ENCODE results near the gene CDH4.

DNA sequence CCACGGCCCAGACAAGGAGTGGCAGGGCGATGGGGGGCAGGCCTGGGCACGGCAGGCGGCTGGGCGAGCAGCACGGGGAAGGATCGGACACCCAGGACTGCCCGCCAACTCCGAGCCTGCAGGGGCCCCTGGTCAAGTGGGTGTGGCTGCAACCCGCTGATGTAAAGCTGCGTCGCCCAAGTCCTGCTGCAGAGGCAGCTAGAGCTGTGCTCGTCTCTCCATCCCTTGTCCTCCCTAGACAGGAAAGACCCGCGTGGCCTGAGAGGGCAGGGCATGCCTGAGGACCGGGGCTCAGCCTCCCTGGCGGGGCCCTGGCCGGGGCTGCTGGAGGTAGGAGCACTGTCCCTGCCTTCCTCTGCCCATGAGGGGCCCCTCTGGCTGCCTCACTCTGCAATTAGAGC lies 281.2 kb downstream of the CDH4 start:
- TF ChIP-seq, protein P1, sequence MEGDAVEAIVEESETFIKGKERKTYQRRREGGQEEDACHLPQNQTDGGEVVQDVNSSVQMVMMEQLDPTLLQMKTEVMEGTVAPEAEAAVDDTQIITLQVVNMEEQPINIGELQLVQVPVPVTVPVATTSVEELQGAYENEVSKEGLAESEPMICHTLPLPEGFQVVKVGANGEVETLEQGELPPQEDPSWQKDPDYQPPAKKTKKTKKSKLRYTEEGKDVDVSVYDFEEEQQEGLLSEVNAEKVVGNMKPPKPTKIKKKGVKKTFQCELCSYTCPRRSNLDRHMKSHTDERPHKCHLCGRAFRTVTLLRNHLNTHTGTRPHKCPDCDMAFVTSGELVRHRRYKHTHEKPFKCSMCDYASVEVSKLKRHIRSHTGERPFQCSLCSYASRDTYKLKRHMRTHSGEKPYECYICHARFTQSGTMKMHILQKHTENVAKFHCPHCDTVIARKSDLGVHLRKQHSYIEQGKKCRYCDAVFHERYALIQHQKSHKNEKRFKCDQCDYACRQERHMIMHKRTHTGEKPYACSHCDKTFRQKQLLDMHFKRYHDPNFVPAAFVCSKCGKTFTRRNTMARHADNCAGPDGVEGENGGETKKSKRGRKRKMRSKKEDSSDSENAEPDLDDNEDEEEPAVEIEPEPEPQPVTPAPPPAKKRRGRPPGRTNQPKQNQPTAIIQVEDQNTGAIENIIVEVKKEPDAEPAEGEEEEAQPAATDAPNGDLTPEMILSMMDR (conservative IDR thresholded peaks at IDR 0.05; ENCODE audit: low read length): no peak
- no peak for TF ChIP-seq EZH2phosphoT487 (IDR thresholded peaks at IDR 0.05; ENCODE audit: borderline replicate concordance, low read depth, low read length)

Measured in OCI-LY7 (cell line).